Measurements from ENCODE around the gene MAD2L1. TPM values are rescaled to one million over a fixed set of nuclear protein-coding genes. Genes with fewer than 3 reads are reported as not detected.

The MAD2L1 gene
- total RNA-seq, 1 donor from 2014 or later: 13.7 TPM

DNA sequence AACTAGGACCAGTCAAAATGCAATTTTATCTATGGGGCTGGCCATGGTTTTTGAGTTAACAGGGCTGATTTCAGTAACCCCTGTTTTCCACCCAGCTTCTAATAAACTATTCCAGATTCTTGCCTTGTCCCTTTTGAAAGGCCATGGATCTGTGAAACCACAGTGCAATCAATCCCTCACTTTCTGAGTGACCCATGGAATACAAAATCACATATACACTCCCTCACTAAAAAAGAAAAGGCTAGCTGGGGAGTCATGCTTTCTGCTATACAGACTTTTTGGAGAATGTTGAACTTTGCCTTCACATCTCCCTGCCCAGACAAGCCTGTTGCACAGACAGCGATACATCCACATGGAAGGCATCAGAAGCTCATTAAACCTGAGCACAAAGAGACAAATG is 47.9 kb downstream of the MAD2L1 start:
- no peaks in the 10 kb centered on the region for H3K27me3 Mint-ChIP-seq (ENCODE audit: unreplicated experiment)
- H3K36me3 Mint-ChIP-seq (ENCODE audit: unreplicated experiment): no peaks in the 10 kb centered on the region
- H3K27ac Mint-ChIP-seq (ENCODE audit: unreplicated experiment): no peak overlapping the region
- no peak overlapping the region for H3K4me3 Mint-ChIP-seq (ENCODE audit: unreplicated experiment)
- TF ChIP-seq, protein P1, sequence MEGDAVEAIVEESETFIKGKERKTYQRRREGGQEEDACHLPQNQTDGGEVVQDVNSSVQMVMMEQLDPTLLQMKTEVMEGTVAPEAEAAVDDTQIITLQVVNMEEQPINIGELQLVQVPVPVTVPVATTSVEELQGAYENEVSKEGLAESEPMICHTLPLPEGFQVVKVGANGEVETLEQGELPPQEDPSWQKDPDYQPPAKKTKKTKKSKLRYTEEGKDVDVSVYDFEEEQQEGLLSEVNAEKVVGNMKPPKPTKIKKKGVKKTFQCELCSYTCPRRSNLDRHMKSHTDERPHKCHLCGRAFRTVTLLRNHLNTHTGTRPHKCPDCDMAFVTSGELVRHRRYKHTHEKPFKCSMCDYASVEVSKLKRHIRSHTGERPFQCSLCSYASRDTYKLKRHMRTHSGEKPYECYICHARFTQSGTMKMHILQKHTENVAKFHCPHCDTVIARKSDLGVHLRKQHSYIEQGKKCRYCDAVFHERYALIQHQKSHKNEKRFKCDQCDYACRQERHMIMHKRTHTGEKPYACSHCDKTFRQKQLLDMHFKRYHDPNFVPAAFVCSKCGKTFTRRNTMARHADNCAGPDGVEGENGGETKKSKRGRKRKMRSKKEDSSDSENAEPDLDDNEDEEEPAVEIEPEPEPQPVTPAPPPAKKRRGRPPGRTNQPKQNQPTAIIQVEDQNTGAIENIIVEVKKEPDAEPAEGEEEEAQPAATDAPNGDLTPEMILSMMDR (IDR thresholded peaks at IDR 0.05; ENCODE audit: partially characterized antibody, unreplicated experiment): no peak
- DNase-seq: no peak
- H3K4me1 Mint-ChIP-seq (ENCODE audit: low read depth, unreplicated experiment): no peaks in the 10 kb centered on the region
- peaks cover 3% of the 10 kb centered on the region for H3K9me3 Mint-ChIP-seq (ENCODE audit: unreplicated experiment)

DNA sequence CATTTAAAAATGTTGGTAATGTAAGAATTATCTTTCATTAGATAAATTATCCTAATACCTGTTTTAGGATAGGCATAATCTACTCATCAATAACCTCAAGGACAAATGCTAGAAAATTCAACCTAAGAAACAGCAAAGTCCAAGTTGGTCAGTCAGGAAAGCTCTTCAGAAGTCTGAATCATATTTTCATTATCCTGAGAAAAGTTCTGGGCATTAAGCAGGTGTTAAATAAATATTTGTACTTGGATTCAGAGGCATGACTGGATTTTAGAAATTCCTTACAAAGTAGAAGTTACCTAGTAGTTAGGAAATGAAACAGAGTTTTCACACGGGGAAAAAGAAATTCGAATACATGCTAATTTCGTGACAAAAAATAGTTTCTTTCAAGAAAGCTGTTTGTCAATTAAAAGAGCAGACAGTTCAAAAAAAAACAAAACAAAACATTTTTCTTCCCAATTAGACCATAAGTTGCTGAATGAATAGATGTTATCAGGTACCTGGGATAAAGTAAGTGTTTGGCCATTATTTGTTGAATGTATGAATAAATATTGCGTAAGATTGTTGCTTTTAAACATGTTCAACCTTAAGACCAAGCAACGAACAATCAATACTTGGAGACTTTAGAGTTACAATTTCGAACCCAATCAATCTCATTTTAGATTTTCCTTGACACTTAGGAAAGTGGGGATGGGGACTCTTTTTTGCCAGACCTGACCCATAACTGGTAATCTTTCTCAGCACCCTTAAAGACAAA is 48.5 kb downstream of the MAD2L1 start:
- no peaks in the 10 kb centered on the region for H3K27me3 Mint-ChIP-seq (ENCODE audit: unreplicated experiment)

DNA sequence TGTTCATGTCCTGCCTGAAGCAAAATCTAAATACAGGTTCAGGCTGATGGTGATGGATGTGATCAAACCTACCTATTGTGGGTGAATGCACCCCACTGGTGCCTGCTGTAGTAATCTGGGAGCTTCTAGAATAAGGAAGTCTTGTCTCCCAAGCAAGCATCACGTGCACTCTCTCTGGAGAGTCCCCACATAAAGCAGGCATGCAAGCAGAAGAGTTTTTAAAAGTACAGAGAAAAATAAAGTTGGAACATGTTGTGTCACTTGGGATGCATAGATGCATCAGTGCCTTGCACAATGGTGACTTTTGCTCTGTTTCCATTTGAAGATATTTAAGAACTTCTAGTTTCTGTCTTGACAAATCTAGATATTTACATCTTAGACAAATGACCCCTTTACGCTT is 54.9 kb downstream of the MAD2L1 start:
- Mint-ChIP-seq H3K9me3 (ENCODE audit: unreplicated experiment) (peaks cover 2% of the 10 kb centered on the region), H3K4me3 (ENCODE audit: unreplicated experiment) (no peak overlapping the region), H3K4me1 (ENCODE audit: low read depth, unreplicated experiment) (no peaks in the 10 kb centered on the region), H3K27ac (ENCODE audit: unreplicated experiment) (no peak overlapping the region), H3K27me3 (ENCODE audit: unreplicated experiment) (no peaks in the 10 kb centered on the region), H3K36me3 (ENCODE audit: unreplicated experiment) (no peaks in the 10 kb centered on the region)
- no peak for DNase-seq
- TF ChIP-seq, protein P1 (IDR thresholded peaks at IDR 0.05; ENCODE audit: partially characterized antibody, unreplicated experiment): no peak

More for the DNA sequence above, 48.5 kb downstream of the MAD2L1 start:
- no peak overlapping the region for H3K4me3 Mint-ChIP-seq (ENCODE audit: unreplicated experiment)
- TF ChIP-seq, protein P1 (IDR thresholded peaks at IDR 0.05; ENCODE audit: partially characterized antibody, unreplicated experiment): no peak
- no peaks in the 10 kb centered on the region for H3K4me1 Mint-ChIP-seq (ENCODE audit: low read depth, unreplicated experiment)
- H3K27ac Mint-ChIP-seq (ENCODE audit: unreplicated experiment): no peak overlapping the region
- peaks cover 3% of the 10 kb centered on the region for H3K9me3 Mint-ChIP-seq (ENCODE audit: unreplicated experiment)
- no peaks in the 10 kb centered on the region for H3K36me3 Mint-ChIP-seq (ENCODE audit: unreplicated experiment)
- DNase-seq: no peak

DNA sequence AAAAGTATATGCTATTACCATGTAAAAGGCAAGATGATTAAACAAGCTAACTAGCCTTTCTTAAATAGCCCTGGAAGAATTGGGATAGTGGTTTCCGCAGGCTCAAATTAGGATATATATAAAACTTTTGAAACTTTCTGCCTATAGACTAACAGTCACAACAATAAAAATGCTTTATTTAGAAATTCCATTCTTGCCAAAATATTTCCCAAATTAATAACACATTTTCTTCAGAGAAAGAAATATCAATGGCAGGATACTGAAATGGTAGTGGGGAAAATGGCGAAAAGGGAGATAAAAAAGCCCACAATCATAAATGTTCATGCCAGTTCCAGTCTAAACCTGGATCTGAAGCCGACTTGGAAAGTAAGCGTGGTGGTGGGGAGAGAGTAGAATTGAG is 56.0 kb downstream of the MAD2L1 start:
- TF ChIP-seq, protein P1 (IDR thresholded peaks at IDR 0.05; ENCODE audit: partially characterized antibody, unreplicated experiment): no peak
- Mint-ChIP-seq H3K4me1 (ENCODE audit: low read depth, unreplicated experiment) (no peaks in the 10 kb centered on the region), H3K27me3 (ENCODE audit: unreplicated experiment) (no peaks in the 10 kb centered on the region), H3K36me3 (ENCODE audit: unreplicated experiment) (no peaks in the 10 kb centered on the region), H3K27ac (ENCODE audit: unreplicated experiment) (no peak overlapping the region), H3K4me3 (ENCODE audit: unreplicated experiment) (no peak overlapping the region), H3K9me3 (ENCODE audit: unreplicated experiment) (peaks cover 2% of the 10 kb centered on the region)
- no peak for DNase-seq

DNA sequence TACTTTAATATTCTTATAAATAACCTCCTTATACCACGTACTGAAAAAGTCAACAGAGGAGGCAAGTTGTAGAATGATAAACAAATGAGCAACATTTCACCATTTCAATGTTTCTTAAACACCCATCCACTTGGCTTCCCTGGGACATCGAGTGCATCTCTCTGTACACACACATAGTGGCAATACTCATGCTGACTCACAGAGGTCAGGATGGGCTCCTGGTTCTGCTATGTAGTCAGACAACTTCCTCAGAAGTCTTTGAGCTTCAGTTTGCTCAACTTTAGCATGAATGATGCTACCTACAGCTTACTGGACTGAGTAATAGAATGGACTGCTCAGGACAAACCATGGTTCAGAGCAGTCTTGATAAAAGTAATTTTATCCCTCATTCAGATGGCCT is 56.9 kb downstream of the MAD2L1 start:
- no peak overlapping the region for H3K4me3 Mint-ChIP-seq (ENCODE audit: unreplicated experiment)
- TF ChIP-seq, protein P1 (IDR thresholded peaks at IDR 0.05; ENCODE audit: partially characterized antibody, unreplicated experiment): no peak
- no peaks in the 10 kb centered on the region for H3K27me3 Mint-ChIP-seq (ENCODE audit: unreplicated experiment)

More for the DNA sequence above, 56.9 kb downstream of the MAD2L1 start:
- no peak for DNase-seq
- no peaks in the 10 kb centered on the region for H3K9me3 Mint-ChIP-seq (ENCODE audit: unreplicated experiment)
- H3K27ac Mint-ChIP-seq (ENCODE audit: unreplicated experiment): no peak overlapping the region
- H3K4me1 Mint-ChIP-seq (ENCODE audit: low read depth, unreplicated experiment): no peaks in the 10 kb centered on the region
- H3K36me3 Mint-ChIP-seq (ENCODE audit: unreplicated experiment): no peaks in the 10 kb centered on the region

All from glutamatergic neuron (in vitro differentiated cells).